Smooth muscle cell of the brain vasculature (primary cell): Measurements from ENCODE around the gene ADGRV1.

Source experiments
- DNase-seq: peaks from one replicate; pipeline ENCODE4 v3.0.0-alpha.2; 2012; ENCODE audit warnings: low read depth, low spot score

ADGRV1 gene

DNA sequence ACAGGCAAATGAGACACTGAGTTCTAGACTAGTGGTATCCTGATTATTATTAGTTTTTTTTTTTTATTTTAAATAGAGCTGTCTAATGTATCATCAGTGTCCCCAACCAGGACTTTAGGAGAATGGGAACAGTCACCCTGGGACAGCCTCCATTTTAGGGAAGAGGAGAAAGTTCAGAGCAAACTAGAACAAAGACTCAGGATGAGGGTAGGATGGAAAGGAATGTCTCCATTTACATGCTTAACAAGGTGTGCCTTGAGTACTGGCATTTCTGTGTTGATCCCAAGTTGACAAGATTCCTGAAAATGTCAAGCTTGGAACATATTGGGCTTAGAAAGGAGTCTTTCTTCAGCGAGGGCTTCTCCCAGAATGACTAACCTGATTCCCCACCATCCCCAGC is 601.0 kb downstream of the ADGRV1 start:
- DNase-seq: no peak

DNA sequence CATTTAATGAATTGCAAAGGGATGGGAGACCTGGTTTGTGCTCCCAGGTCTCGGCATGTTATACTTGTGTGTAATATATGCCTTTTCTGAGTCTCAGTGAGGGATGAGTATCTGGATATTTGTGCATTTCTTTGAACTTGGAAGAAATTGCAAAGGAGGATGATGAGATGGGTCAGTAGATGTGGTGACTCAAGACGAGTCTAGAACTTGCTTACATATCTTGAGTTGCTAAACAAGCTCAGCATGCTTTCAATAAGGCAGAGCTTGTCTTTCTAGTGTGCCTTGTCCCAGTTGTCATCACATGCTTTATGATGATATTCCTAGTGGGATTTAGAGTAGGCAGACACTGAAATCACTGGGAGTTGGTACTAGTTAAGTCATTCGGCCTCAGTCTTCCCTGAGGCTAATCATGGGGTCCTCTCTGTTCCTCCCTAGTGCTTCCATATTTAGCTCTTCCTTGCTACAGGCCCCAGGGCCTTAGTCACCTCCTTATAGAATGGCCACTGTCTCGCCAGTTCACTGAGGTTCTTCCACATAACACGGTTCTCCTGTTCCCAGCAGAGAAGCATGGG is 602.2 kb downstream of the ADGRV1 start:
- DNase-seq: no peak

- DNase-seq: peak; percentile 57
Observed at GRCh38 chr5:91162534-91163381, 604.2 kb downstream of the ADGRV1 start.

- no peak for DNase-seq
Observed at GRCh38 chr5:91164424-91164823, 605.8 kb downstream of the ADGRV1 start.

DNA sequence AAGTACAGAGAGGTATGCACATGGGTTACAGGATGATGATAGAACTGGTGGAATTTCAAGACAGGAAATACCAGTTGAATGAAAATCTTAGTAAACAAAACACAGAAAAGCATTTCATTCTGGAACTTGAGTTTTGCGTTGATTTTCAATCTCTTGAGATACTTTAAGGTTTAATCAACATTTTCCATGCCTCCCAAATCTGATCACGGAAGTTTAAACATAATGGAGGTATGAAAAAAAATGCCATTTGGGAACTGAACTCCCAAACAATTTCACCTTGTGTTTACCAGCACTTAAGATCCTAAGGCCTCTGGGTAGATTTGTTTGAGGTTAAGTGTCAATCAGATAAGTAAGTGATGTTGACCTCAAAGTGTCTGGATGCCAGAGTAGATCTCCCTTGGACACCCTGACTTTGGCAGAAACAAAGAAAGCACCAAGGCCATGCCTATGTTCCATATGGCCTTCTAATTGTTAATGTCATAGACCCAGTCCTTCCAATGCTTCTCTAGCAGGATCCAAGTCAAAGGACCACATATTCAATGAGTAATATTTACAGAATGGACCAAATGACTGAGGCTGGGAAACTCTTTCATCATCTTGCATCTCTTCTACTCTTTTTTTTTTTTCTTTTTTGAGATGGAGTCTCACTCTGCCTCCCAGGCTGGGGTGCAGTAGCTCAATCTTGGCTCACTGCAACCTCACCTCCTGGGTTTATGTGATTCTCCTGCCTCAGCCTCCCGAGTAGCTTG is 607.6 kb downstream of the ADGRV1 start:
- no peak for DNase-seq

DNA sequence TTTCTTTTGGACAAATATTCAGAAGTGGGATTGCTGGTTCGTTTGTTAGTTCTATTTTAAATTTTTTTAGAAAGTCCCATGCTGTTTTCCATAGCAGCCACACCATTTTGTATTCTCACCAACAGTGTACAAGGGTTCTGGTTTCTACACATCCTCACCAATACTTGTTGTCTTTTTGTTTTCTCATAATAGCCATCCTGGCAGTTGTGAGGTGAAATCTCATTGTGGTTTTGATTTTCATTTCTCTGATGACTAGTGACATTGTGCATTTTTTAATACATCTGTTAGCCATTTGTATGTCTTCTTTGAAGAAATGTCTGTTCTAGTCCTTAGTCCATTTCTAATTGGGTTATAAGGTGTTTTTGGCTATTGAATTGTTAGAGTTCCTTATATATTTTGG is 610.3 kb downstream of the ADGRV1 start:
- DNase-seq: no peak

DNA sequence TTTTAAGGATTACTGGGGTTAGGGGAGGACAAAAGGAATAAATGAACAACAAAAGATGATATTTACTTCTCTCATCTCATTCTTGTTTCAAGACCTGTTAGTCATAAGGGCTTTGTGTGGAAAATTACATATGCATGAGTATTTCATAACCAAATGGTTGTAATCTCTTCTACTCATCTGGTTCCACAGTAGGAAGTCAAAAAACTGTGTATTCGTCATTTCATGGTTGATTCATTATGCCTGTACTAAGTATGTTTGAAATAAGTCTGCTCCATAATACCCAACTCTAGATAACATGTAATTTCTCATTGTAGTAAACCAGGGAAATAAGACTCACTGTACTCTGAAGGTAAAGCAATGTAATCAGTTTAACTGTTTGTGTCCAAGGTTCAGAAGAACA is 611.7 kb downstream of the ADGRV1 start:
- DNase-seq: no peak

- no peak for DNase-seq
Observed at GRCh38 chr5:91171322-91171721, 612.7 kb downstream of the ADGRV1 start.

- DNase-seq: no peak
Observed at GRCh38 chr5:91174396-91174795, 615.8 kb downstream of the ADGRV1 start.

DNA sequence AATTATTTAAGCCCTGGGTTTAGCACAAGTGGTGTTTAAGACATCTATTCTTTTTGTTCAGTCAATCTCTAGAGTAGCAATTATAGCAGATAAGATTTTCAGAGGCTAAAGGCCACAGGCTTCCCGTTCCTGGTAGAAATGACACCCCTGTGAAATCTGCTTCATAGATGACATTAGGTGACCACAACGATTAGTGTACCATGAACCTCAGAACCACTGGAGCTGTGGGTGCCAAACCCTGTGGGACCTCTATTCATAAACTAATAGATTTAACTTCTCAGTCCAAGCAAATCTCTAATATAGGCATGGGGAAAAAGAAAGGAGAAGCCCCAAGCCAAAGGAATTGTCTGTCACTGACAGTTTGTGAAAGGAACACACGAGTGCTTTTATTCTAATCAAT is 617.1 kb downstream of the ADGRV1 start:
- DNase-seq: no peak

- DNase-seq: no peak
Observed at GRCh38 chr5:91176288-91177016, 617.9 kb downstream of the ADGRV1 start.

GRCh38 chr5:91177085-91177484 is 618.5 kb downstream of the ADGRV1 start:
- DNase-seq: no peak

- no peak for DNase-seq
Observed at GRCh38 chr5:91177639-91178038, 619.0 kb downstream of the ADGRV1 start.

GRCh38 chr5:91178461-91178860 is 619.9 kb downstream of the ADGRV1 start:
- no peak for DNase-seq

DNA sequence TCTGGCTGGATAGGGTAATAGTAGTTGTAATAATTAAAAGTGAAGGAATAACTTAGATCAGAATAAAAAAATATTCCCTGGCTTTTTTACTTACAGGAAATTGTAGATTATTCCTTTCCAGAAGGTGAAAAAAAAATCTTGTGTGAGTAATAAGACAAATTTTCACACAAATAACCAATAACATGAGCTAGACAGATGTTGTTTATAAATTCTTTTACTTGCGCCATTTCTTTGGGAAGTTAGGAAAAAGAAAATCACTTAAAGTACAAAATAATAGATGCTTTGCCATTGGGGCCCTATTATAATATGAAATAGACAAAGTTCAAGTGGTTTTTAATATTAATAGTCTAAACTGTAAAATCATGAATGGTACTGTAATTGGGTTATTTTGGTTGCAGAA is 620.4 kb downstream of the ADGRV1 start:
- DNase-seq: no peak

DNA sequence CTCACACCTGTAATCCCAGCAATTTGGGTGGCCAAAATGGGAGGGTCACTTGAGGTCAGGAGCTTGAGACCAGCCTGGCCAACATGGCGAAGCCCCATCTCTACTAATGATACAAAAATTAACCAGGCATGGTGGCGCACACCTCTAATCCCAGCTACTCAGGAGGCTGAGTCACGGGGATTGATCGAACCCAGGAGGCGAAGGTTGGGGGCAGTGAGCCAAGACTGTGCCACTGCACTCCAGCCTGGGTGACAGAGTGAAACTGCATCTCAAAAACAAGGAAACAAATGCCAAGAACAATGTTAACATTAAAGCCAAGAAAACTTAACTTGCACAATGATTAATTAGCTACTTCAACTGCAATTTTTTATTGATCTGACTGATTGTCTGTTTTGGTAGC is 621.9 kb downstream of the ADGRV1 start:
- no peak for DNase-seq

- DNase-seq: no peak
Observed at GRCh38 chr5:91182763-91183162, 624.2 kb downstream of the ADGRV1 start.

DNA sequence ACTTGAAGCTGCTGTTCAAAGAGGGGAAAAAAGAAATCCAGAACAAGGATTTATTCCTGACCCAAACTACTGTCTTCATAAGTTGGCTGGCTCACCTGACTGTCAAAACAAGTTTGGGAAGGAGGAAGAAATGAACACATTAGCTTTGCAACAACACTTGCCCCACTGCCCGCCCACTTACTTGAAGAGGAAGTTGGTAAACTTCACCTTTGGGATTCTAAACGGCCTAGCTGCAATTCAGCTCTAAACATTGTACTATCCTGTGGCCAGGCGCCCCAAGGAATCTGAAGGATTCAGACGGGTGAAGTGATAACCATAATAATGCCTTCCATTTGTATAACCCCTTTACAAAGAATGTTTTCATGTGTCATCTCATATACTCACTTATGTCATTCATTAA is 625.1 kb downstream of the ADGRV1 start:
- no peak for DNase-seq

DNA sequence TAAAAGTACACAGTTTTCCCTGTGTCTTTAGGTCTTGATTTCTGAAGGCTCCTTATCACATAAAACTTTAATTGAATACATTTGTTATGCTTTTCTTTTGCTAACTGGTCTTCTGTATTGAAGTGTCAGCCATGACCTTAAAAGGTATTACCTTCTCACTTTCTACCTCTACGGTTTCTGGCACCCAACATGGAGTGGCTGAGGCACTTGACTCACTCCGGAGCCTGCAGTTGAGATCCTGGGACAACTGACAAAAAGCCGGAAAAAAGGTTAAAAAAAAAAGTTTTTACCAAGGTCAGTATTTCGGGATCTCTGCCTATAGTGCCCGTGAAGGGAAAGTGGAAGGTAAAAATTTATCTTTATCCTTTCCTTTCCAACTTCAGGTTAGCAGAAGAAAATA is 627.5 kb downstream of the ADGRV1 start:
- no peak for DNase-seq

DNA sequence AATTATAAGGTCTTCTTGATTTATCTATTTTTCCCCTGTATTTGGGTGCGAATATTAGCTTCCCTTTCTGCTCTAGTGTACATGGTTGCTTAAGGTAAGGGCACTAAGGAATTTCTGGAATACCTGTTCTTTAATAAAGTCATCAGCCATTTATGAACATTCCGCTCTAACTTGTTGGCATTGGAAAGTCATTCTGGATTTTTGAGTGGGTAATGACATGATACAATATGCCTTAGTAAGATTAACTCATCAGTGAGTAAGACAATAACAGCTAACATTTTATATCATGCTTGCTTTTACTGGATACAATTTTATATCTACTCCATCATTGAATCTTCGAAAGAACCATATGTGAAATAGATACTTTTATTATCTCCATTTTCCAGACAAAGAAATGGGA is 628.4 kb downstream of the ADGRV1 start:
- no peak for DNase-seq

- no peak for DNase-seq
Observed at GRCh38 chr5:91188755-91189154, 630.2 kb downstream of the ADGRV1 start.
